OCI-LY1 (cell line): ENCODE measurements around the gene TSACC.

Experiments
- H2AFZ ChIP-seq: fragments of 200-600 bp; sonication (generic), shearing (Covaris generic); 2 replicates; pipeline ENCODE4 v1.6.0; 2014; ENCODE audit warnings: antibody characterized with exemption, mild to moderate bottlenecking, low read length
- H3F3A ChIP-seq: fragments of 200-600 bp; sonication (generic), shearing (Covaris generic); 2 replicates; pipeline ENCODE4 v1.6.0; 2014; ENCODE audit warnings: mild to moderate bottlenecking, antibody characterized with exemption, low read length, moderate library complexity; ENCODE audit not compliant: insufficient read depth
- H3K27ac ChIP-seq: fragments of 200-600 bp; sonication (generic); 2 replicates; pipeline ENCODE4 v1.5.1; 2014; ENCODE audit warnings: low read length, mixed run types, mild to moderate bottlenecking, low read depth; ENCODE audit not compliant: poor library complexity, severe bottlenecking
- H3K27me3 ChIP-seq: fragments of 200-600 bp; sonication (generic); 2 replicates; pipeline ENCODE4 v1.6.0; 2014; ENCODE audit warnings: antibody characterized with exemption, mild to moderate bottlenecking, low read length, moderate library complexity; ENCODE audit not compliant: insufficient read depth
- H3K36me3 ChIP-seq: fragments of 200-600 bp; sonication (generic); 2 replicates; pipeline ENCODE4 v1.6.1; 2014; ENCODE audit warnings: mild to moderate bottlenecking, antibody characterized with exemption, low read length, moderate library complexity, mixed read lengths; ENCODE audit not compliant: insufficient read depth
- H3K4me1 ChIP-seq: fragments of 200-600 bp; sonication (generic); 2 replicates; pipeline ENCODE4 v1.5.1; 2014; ENCODE audit warnings: mild to moderate bottlenecking, low read length, moderate library complexity; ENCODE audit not compliant: insufficient read depth, severe bottlenecking
- H3K4me2 ChIP-seq: fragments of 200-600 bp; sonication (generic), shearing (Covaris generic); 2 replicates; pipeline ENCODE4 v1.6.1; 2014; ENCODE audit warnings: low read length
- H3K4me3 ChIP-seq: fragments of 200-600 bp; sonication (generic); 2 replicates; pipeline ENCODE4 v1.5.1; 2014; ENCODE audit warnings: low read length, low read depth, mild to moderate bottlenecking, mixed read lengths; ENCODE audit not compliant: poor library complexity, severe bottlenecking
- H3K79me2 ChIP-seq: fragments of 200-600 bp; shearing (Covaris generic); 2 replicates; pipeline ENCODE4 v1.6.1; 2016; ENCODE audit warnings: mixed run types, low read length, mixed read lengths; ENCODE audit not compliant: insufficient read depth
- H3K9ac ChIP-seq: fragments of 200-600 bp; sonication (generic), shearing (Covaris generic); 2 replicates; pipeline ENCODE4 v1.6.1; 2014; ENCODE audit warnings: mild to moderate bottlenecking, low read length, mixed read lengths
- H3K9me2 ChIP-seq: fragments of 200-600 bp; sonication (generic), shearing (Covaris generic); 2 replicates; pipeline ENCODE4 v1.6.1; 2014; ENCODE audit warnings: low read depth, mild to moderate bottlenecking, low read length, mixed read lengths
- H3K9me3 ChIP-seq: fragments of 200-600 bp; shearing (Covaris generic); 2 replicates; pipeline ENCODE4 v1.6.1; 2014; ENCODE audit warnings: low read length, mixed read lengths
- H4K20me1 ChIP-seq: fragments of 200-600 bp; sonication (generic), shearing (Covaris generic); 2 replicates; pipeline ENCODE4 v1.6.0; 2016; ENCODE audit warnings: mild to moderate bottlenecking, low read length; ENCODE audit not compliant: insufficient read depth
- CTCF ChIP-seq: fragments of 200-600 bp; sonication (generic), shearing (Covaris generic); IDR thresholded peaks from 2 replicates; pipeline ENCODE4 v1.5.1; 2017; ENCODE audit warnings: mild to moderate bottlenecking, antibody characterized with exemption, low read length, moderate library complexity, mixed read lengths
- EZH2 ChIP-seq: fragments of 200-600 bp; sonication (generic), shearing (Covaris generic); IDR thresholded peaks from 2 replicates; pipeline ENCODE4 v1.8.0; 2017; ENCODE audit warnings: borderline replicate concordance, mixed run types, mild to moderate bottlenecking, antibody characterized with exemption, low read length, moderate library complexity, mixed read lengths

Gene TSACC

DNA sequence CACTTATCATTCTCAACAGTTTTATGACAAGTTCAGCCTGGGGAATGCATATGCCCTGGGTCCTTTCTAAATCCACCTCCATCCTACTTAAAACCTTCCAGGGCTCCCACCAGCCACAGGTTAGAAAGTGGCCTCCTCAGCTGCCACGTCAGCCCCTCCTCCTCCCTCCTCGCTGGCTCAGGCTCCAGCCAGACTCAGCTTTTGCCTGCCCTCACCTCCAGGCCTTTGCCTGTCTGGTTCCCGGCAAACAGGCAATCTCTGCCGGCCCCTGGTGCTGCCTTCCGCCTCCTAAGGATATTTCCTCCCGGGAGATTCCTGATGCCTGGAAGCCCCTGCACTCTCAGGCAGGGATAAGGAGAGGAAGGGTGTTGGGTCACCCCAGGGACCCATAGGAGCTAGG lies 40.2 kb downstream of the TSACC start:
- TF ChIP-seq CTCF (no peak), EZH2 (no peak)
- H3K36me3 ChIP-seq: no peaks in the 10 kb centered on the region
- H2AFZ ChIP-seq: no peak overlapping the region
- no peaks in the 10 kb centered on the region for H3K9me2 ChIP-seq
- no peak overlapping the region for H3K4me3 ChIP-seq
- H4K20me1 ChIP-seq: no peaks in the 10 kb centered on the region
- H3K4me2 ChIP-seq: no peak overlapping the region
- no peaks in the 10 kb centered on the region for H3K27me3 ChIP-seq
- no peaks in the 10 kb centered on the region for H3K4me1 ChIP-seq
- no peak overlapping the region for H3K9ac ChIP-seq
- no peaks in the 10 kb centered on the region for H3F3A ChIP-seq
- no peaks in the 10 kb centered on the region for H3K79me2 ChIP-seq
- H3K9me3 ChIP-seq: no peaks in the 10 kb centered on the region
- no peak overlapping the region for H3K27ac ChIP-seq

- H3K27me3 ChIP-seq: no peaks in the 10 kb centered on the region
- TF ChIP-seq CTCF (no peak), EZH2 (no peak)
- no peaks in the 10 kb centered on the region for H3K36me3 ChIP-seq
- H3K9ac ChIP-seq: no peak overlapping the region
- no peaks in the 10 kb centered on the region for H4K20me1 ChIP-seq
- H3K27ac ChIP-seq: no peak overlapping the region
- H3K4me3 ChIP-seq: no peak overlapping the region
- no peaks in the 10 kb centered on the region for H3K9me3 ChIP-seq
- no peaks in the 10 kb centered on the region for H3K79me2 ChIP-seq
- H3K4me2 ChIP-seq: no peak overlapping the region
- H3F3A ChIP-seq: no peaks in the 10 kb centered on the region
- no peaks in the 10 kb centered on the region for H3K4me1 ChIP-seq
- H2AFZ ChIP-seq: no peak overlapping the region
- H3K9me2 ChIP-seq: no peaks in the 10 kb centered on the region
Observed at GRCh38 chr1:156379420-156380165, 41.3 kb downstream of the TSACC start.

DNA sequence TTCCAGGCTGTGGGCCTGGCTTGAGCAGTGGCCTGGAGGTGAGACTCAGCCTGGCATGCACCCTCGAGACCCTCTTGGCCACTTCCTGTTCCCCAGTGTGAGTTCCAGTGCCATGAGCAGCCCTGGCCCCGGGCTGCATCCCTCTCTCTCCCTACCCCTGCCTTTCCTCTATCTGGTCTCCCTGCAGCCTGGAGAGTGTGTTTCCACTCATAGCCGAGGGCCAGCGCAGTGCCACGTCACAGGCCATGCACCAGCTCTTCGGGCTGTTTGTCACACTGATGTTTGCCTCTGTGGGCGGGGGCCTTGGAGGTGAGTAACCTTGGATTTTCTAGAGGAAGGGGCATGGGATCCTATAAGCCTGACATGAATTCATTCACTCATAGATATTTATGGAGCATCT lies 44.2 kb downstream of the TSACC start:
- Histone ChIP-seq H3K4me1 (no peaks in the 10 kb centered on the region), H3K9me2 (no peaks in the 10 kb centered on the region), H2AFZ (no peak overlapping the region), H3K9me3 (no peaks in the 10 kb centered on the region), H3K27me3 (no peaks in the 10 kb centered on the region), H3K4me2 (no peak overlapping the region), H3F3A (no peaks in the 10 kb centered on the region), H3K4me3 (no peak overlapping the region), H3K27ac (no peak overlapping the region), H3K9ac (no peak overlapping the region), H3K36me3 (no peaks in the 10 kb centered on the region), H3K79me2 (no peaks in the 10 kb centered on the region), H4K20me1 (no peaks in the 10 kb centered on the region)
- TF ChIP-seq EZH2 (no peak), CTCF (no peak)
